GM12878 (cell line): ENCODE measurements around the gene HERPUD1. TPM values are rescaled to one million over a fixed set of nuclear protein-coding genes. Genes with fewer than 3 reads are reported as not detected.

Experiments used
- ATAC-seq: fragments of 200-7000 bp; cut with Tn5 transposase; 3 replicates; pipeline ENCODE4 v1.9.1; 2020; ENCODE audit warnings: mild to moderate bottlenecking, moderate library complexity
- BruUV-seq: library from RNA; stranded (reverse); fragments of 400-500 nt; replicated peaks from 2 replicates; lab custom pipeline; 2021; lab: Mats Ljungman, UMichigan
- CTCF ChIA-PET: fragments of 300-600 bp; sonication (Branson Sonifier 250); formaldehyde crosslinking; extraction: SDS; loops from one replicate; lab custom pipeline; 2021; ENCODE audit warnings: inconsistent platforms; lab: Yijun Ruan, JAX
- POLR2A ChIA-PET: fragments of 350-600 bp; formaldehyde crosslinking; extraction: SDS; loops from one replicate; lab custom pipeline; 2021; ENCODE audit warnings: inconsistent platforms; lab: Charles Lee
- RAD21 ChIA-PET: fragments of 300-600 bp; sonication (Branson Sonifier 250); formaldehyde crosslinking; loops from one replicate; lab custom pipeline; 2023; ENCODE audit warnings: antibody characterized with exemption; ENCODE audit not compliant: unreplicated experiment; lab: Charles Lee
- SMC1A ChIA-PET: fragments of 300-600 bp; sonication (Branson Sonifier 250); formaldehyde crosslinking; loops from one replicate; lab custom pipeline; 2023; ENCODE audit not compliant: unreplicated experiment, uncharacterized antibody; lab: Charles Lee
- DNase-seq: peaks from one replicate; pipeline ENCODE4 v3.0.0-alpha.2; 2011; ENCODE audit warnings: low read depth, low spot score
- FAIRE-seq: peaks from 3 replicates; lab custom pipeline; 2011; peaks lifted over from hg19 to GRCh38; lab: Jason Lieb, UNC
- H2AFZ ChIP-seq: 2 replicates; pipeline ENCODE4 v1.6.0; 2011; ENCODE audit warnings: low read depth, low read length, control low read depth; ENCODE audit not compliant: control insufficient read depth
- H3K27ac ChIP-seq: 2 replicates; pipeline ENCODE4 v1.5.1; 2011; ENCODE audit warnings: control low read depth; ENCODE audit not compliant: control insufficient read depth, insufficient read depth
- H3K27me3 ChIP-seq, 2 experiments: replicated peaks in 1 of 2; 2 replicates each; pipeline versions ENCODE4 v1.6.0 to v1.6.1; 2011; ENCODE audit warnings: low read length in 1 of 2; ENCODE audit not compliant: control insufficient read depth in 2 of 2, insufficient read depth in 2 of 2
- H3K36me3 ChIP-seq, 2 experiments: 2 replicates each; pipeline ENCODE4 v1.5.1; 2011; ENCODE audit warnings: low read length in 1 of 2; ENCODE audit not compliant: control insufficient read depth in 2 of 2, insufficient read depth in 2 of 2
- H3K4me1 ChIP-seq: 2 replicates; pipeline ENCODE4 v1.6.1; 2011; ENCODE audit warnings: mild to moderate bottlenecking, low read length, moderate library complexity, mixed read lengths; ENCODE audit not compliant: control insufficient read depth, insufficient read depth
- H3K4me2 ChIP-seq: 2 replicates; pipeline ENCODE4 v1.6.0; 2011; ENCODE audit warnings: control low read depth; ENCODE audit not compliant: control insufficient read depth, insufficient read depth
- H3K4me3 ChIP-seq: fragments of 200-600 bp; sonication (generic); 2 replicates; pipeline ENCODE4 v1.5.1; 2016
- H3K79me2 ChIP-seq: 2 replicates; pipeline ENCODE4 v1.6.0; 2011; ENCODE audit warnings: low read length; ENCODE audit not compliant: control insufficient read depth, insufficient read depth
- H3K9ac ChIP-seq: 2 replicates; pipeline ENCODE4 v1.8.0; 2011; ENCODE audit warnings: low read length, control low read depth, mixed read lengths; ENCODE audit not compliant: control insufficient read depth, insufficient read depth
- H3K9me3 ChIP-seq: replicated peaks from 3 replicates; pipeline ENCODE4 v1.5.1; 2011; ENCODE audit warnings: mild to moderate bottlenecking, low read length; ENCODE audit not compliant: control insufficient read depth, insufficient read depth
- H4K20me1 ChIP-seq: 2 replicates; pipeline ENCODE4 v1.6.0; 2011; ENCODE audit not compliant: control insufficient read depth, insufficient read depth
- ATF7 ChIP-seq: fragments of 450-650 bp; IDR thresholded peaks from 2 replicates; pipeline ENCODE4 v1.6.1; 2016; ENCODE audit warnings: low read depth, mild to moderate bottlenecking
- BCL3 ChIP-seq: IDR thresholded peaks from 2 replicates; pipeline ENCODE4 v1.6.1; 2011; ENCODE audit warnings: borderline replicate concordance, low read depth, mild to moderate bottlenecking, moderate library complexity, low read length; ENCODE audit not compliant: insufficient read depth, poor library complexity, severe bottlenecking
- CBFB ChIP-seq: IDR thresholded peaks from 2 replicates; pipeline ENCODE4 v1.6.1; 2016; ENCODE audit warnings: antibody characterized with exemption, low read depth
- IRF5 ChIP-seq: fragments of 450-650 bp; IDR thresholded peaks from 2 replicates; pipeline ENCODE4 v1.6.1; 2017; ENCODE audit warnings: borderline replicate concordance
- JUND ChIP-seq: IDR thresholded peaks from 2 replicates; pipeline ENCODE4 v1.6.1; 2012; ENCODE audit warnings: low read depth, mild to moderate bottlenecking, low read length, improper control_type of control experiment, moderate library complexity
- NBN ChIP-seq: fragments of 450-650 bp; IDR thresholded peaks from 2 replicates; pipeline ENCODE4 v1.6.1; 2016
- RAD51 ChIP-seq: fragments of 450-650 bp; IDR thresholded peaks from 2 replicates; pipeline ENCODE4 v1.6.1; 2016; ENCODE audit warnings: moderate library complexity, mild to moderate bottlenecking, inconsistent platforms
- RB1 ChIP-seq: fragments of 450-650 bp; formaldehyde crosslinking; IDR thresholded peaks from 2 replicates; pipeline ENCODE4 v1.6.1; 2017; ENCODE audit warnings: mild to moderate bottlenecking, borderline replicate concordance
- RBBP5 ChIP-seq: fragments of 200-600 bp; sonication (generic); conservative IDR thresholded peaks from 2 replicates; pipeline ENCODE4 v1.6.1; 2016
- RELB ChIP-seq: fragments of 450-650 bp; IDR thresholded peaks from 2 replicates; pipeline ENCODE4 v1.6.1; 2017; ENCODE audit warnings: low read depth, mild to moderate bottlenecking, moderate library complexity
- TCF12 ChIP-seq: IDR thresholded peaks from 2 replicates; pipeline ENCODE4 v1.6.1; 2011; ENCODE audit warnings: low read depth, mild to moderate bottlenecking, low read length
- WGBS: methylation state at CpG from one replicate; pipeline ENCODE4 v1.1.6; 2016; ENCODE audit warnings: low lambda C conversion rate; ENCODE audit not compliant: insufficient replicate concordance, insufficient coverage; ENCODE audit errors: missing lambda C conversion rate; 5-methylcytosine and 5-hydroxymethylcytosine counted together
- in situ Hi-C: fragments of 300-500 bp; cut with MboI; formaldehyde crosslinking; loops from 9 replicates; pipeline ENCODE4 v1.14.3; 2018; ENCODE audit warnings: mixed read lengths
- intact Hi-C: fragments of 100-400 bp; cut with micrococcal nuclease; formaldehyde crosslinking; loops from one replicate; pipeline ENCODE4 v1.14.2; 2022; ENCODE audit not compliant: unreplicated experiment
- polyA plus RNA-seq, 11 experiments: library from polyadenylated mRNA; depleted of rRNA in 4 of 11; unstranded in 6 of 11; stranded (reverse) in 5 of 11; fragments of >200 nt; fragmentation: Nextera tagmentation in 4 of 11; fragmentation: Illumina TruSeq in 1 of 11; extraction: Ambion mirVana in 4 of 11; extraction: Trizol in 1 of 11; gene quantifications; 1 replicate in 1 of 11; 2 replicates in 10 of 11; pipeline versions ENCODE4 v1.2.1 to v1.2.3, GENCODE V29; 2011 to 2016; ENCODE audit warnings: inconsistent platforms in 2 of 11, missing spikeins in 2 of 11, low read depth in 1 of 11
- total RNA-seq, 4 experiments: library from RNA; depleted of rRNA in 3 of 4; stranded (reverse); fragments of >200 nt in 3 of 4; fragmentation: Illumina TruSeq in 1 of 4; extraction: Trizol in 1 of 4; gene quantifications; 2 replicates each; pipeline versions ENCODE4 v1.2.1 to v1.2.3, GENCODE V29; 2013 to 2021
- TF ChIP-seq, protein P1 (sequence below), 3 experiments: IDR thresholded peaks in 2 of 3; conservative IDR thresholded peaks in 1 of 3; 2 replicates each; pipeline ENCODE4 v1.5.1; 2011; ENCODE audit warnings: low read depth in 3 of 3, low read length in 3 of 3, mild to moderate bottlenecking in 3 of 3, control low read depth in 2 of 3, moderate library complexity in 2 of 3, inconsistent platforms in 1 of 3, mixed read lengths in 1 of 3; ENCODE audit not compliant: control insufficient read depth in 2 of 3, insufficient read depth in 1 of 3; ENCODE audit errors: extremely low read depth in 1 of 3
- TF ChIP-seq, protein P2 (sequence below): IDR thresholded peaks from 2 replicates; pipeline ENCODE4 v1.6.1; 2012; ENCODE audit warnings: low read length, inconsistent platforms

The HERPUD1 gene
- total and polyA plus RNA-seq, 10 of the 15 experiments (the other 5 are each of a cell fraction or from before 2014, with no cell fraction given): 32.6 to 212 (median 122) TPM

DNA sequence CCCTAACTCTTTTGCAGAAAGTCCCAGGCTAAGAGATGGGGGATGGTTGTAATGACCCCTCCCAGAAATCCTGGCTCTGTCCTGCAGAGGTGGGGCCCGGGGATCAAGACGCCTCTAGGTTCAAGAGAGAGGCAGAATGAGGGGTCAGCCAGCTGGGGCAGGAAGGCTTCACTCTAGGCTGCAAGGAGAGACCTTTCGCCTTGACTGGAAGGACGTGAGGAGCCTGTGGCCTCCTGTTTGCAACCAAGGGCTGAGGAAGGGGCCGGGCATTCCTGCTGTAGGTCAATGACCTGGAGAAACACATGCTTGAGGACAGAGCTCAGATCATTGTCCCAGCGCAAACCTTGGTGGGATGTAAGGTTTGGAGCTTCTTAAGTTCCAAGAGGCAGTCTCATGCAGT, 21.1 kb downstream of the HERPUD1 start:
- Histone ChIP-seq H3K9me3 (no peaks in the 10 kb centered on the region), H3K4me3 (no peak overlapping the region), H3K27ac (no peak overlapping the region), H3K36me3 (no peaks in the 10 kb centered on the region), H3K27me3 (no peaks in the 10 kb centered on the region), H3K4me2 (no peak overlapping the region), H3K79me2 (no peaks in the 10 kb centered on the region), H4K20me1 (no peaks in the 10 kb centered on the region), H3K9ac (no peak overlapping the region), H2AFZ (no peak overlapping the region), H3K4me1 (peaks cover 18% of the 10 kb centered on the region)
- DNase-seq (no peak), ATAC-seq (no peak), FAIRE-seq (no peak)
- ChIA-PET CTCF (interaction anchor here (1.0 to 6.3 kb wide), 8 partner anchors 10 to 251 kb away, joined by 3 to 247 read pairs (median 14); partner anchors contain the start of genes CETP and SLC12A3), RAD21 (interaction anchor here (0.7 to 6.8 kb wide), 9 partner anchors 12 to 93 kb away, joined by 3 to 126 read pairs (median 4); partner anchors contain the start of gene SLC12A3), SMC1A (interaction anchor here (0.7 to 5.6 kb wide), 8 partner anchors 11 to 166 kb away, joined by 3 to 86 read pairs (median 4); partner anchors contain the start of gene SLC12A3), POLR2A (interaction anchor here (1.1 to 2.7 kb wide), 3 partner anchors 16 to 85 kb away, joined by 3 to 19 read pairs (median 3); no protein-coding TSS in a partner anchor)
- in situ Hi-C loops (loop anchor here (5.0 kb wide), 1 partner anchor 86 kb away; the partner anchor contains the start of gene SLC12A3), intact Hi-C loops (no loop called here)
- no TSS peak for BruUV-seq
- 81% methylated on average over 6 of the region's 6 CpGs for WGBS
- TF ChIP-seq RAD51 (no peak), BCL3 (no peak), ATF7 (no peak), RB1 (no peak), TCF12 (no peak), RBBP5 (no peak), IRF5 (no peak), RELB (no peak), NBN (no peak), JUND (no peak), CBFB (no peak)
- TF ChIP-seq, protein P1, sequence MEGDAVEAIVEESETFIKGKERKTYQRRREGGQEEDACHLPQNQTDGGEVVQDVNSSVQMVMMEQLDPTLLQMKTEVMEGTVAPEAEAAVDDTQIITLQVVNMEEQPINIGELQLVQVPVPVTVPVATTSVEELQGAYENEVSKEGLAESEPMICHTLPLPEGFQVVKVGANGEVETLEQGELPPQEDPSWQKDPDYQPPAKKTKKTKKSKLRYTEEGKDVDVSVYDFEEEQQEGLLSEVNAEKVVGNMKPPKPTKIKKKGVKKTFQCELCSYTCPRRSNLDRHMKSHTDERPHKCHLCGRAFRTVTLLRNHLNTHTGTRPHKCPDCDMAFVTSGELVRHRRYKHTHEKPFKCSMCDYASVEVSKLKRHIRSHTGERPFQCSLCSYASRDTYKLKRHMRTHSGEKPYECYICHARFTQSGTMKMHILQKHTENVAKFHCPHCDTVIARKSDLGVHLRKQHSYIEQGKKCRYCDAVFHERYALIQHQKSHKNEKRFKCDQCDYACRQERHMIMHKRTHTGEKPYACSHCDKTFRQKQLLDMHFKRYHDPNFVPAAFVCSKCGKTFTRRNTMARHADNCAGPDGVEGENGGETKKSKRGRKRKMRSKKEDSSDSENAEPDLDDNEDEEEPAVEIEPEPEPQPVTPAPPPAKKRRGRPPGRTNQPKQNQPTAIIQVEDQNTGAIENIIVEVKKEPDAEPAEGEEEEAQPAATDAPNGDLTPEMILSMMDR (IDR thresholded peaks at IDR 0.05 in 2 of 3, conservative IDR thresholded peaks at IDR 0.05 in 1 of 3; ENCODE audit: control insufficient read depth in 2 of 3, extremely low read depth in 1 of 3, insufficient read depth in 1 of 3, low read depth in 3 of 3, low read length in 3 of 3): no peak
- TF ChIP-seq, protein P2, sequence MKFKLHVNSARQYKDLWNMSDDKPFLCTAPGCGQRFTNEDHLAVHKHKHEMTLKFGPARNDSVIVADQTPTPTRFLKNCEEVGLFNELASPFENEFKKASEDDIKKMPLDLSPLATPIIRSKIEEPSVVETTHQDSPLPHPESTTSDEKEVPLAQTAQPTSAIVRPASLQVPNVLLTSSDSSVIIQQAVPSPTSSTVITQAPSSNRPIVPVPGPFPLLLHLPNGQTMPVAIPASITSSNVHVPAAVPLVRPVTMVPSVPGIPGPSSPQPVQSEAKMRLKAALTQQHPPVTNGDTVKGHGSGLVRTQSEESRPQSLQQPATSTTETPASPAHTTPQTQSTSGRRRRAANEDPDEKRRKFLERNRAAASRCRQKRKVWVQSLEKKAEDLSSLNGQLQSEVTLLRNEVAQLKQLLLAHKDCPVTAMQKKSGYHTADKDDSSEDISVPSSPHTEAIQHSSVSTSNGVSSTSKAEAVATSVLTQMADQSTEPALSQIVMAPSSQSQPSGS: no peak
